NCI-H2196 (cell line): Measurements from ENCODE around the gene PLXNB2.
"Not testable (repeated sequence)": the region's sequence is repeated elsewhere in the genome, so short reads cannot be mapped to it uniquely, and the experiment has no call there.

Experiments
- DNase-seq: peaks from one replicate; lab custom pipeline; 2025; ENCODE audit not compliant: unreplicated experiment; lab: John Stamatoyannopoulos, UW

The PLXNB2 gene

GRCh38 chr22:50306753-50307749 lies at the start of gene PLXNB2:
PLXNB2 (minus strand) TSS chr22:50307646; CDS start chr22:50290584, 17,062 bp downstream.
- DNase-seq = peak; percentile 80

GRCh38 chr22:50357222-50357621 lies 49.8 kb upstream of the PLXNB2 start:
- no peak for DNase-seq

DNA sequence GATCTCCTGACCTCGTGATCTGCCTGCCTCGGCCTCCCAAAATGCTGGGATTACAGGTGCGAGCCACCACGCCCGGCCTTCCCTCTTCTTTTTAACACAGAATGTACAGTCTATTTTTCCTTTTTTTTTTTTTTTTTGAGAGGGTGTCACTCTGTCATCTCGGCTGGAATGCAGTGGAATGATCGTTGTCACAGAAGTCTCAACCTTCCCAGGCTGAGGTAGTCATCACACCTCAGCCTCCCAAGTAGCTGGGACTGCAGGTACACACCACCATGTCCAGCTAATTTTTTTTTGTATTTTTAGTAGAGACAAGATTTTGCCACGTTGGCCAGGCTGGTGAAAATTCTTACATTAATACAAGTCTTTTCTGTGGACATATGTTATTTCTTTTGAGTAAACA lies 48.7 kb upstream of the PLXNB2 start:
- no peak for DNase-seq

DNA sequence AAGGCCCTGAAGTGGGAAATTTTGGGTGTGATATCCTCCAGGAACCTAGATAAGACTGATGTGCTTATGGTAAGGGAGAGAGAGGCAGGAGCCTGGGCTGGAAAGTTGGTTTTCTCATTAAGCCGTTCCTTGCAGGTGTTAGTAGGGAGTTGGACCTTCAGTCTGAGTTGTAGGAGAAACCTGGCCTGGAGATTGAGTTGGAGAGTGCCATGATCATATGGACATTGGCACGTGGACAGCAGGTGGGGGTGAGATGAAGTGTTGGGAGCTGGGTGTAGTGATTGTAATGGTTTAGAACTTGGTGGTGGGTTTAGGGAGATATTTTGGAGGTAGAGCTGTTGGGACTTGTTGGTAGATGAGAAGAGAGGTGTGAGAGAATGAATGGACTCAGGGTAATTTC lies 40.6 kb upstream of the PLXNB2 start:
- no peak for DNase-seq

GRCh38 chr22:50347157-50347556 lies 39.7 kb upstream of the PLXNB2 start:
- DNase-seq = no peak

DNA sequence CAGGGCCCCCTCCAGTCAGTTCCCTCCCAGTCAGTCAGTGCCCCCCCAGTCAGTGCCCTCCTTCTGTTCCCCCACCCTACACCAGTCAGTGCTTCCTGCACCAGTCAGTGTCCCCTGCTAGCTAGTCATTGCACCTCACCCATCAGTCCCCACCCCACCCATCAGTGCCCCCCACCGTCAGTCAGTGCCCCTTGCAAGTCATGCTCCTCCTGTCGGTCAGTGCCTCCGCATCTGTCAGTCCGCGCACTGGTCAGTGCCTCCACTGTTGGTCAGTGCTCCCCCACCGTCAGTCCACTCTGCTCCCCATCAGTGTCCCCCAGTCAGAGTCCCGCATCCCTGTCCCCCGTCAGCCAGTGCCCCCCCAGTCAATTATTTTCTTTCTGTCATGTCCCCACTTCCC lies 39.0 kb upstream of the PLXNB2 start:
- DNase-seq = no peak

GRCh38 chr22:50343541-50343935 lies 36.1 kb upstream of the PLXNB2 start:
- DNase-seq = no peak

DNA sequence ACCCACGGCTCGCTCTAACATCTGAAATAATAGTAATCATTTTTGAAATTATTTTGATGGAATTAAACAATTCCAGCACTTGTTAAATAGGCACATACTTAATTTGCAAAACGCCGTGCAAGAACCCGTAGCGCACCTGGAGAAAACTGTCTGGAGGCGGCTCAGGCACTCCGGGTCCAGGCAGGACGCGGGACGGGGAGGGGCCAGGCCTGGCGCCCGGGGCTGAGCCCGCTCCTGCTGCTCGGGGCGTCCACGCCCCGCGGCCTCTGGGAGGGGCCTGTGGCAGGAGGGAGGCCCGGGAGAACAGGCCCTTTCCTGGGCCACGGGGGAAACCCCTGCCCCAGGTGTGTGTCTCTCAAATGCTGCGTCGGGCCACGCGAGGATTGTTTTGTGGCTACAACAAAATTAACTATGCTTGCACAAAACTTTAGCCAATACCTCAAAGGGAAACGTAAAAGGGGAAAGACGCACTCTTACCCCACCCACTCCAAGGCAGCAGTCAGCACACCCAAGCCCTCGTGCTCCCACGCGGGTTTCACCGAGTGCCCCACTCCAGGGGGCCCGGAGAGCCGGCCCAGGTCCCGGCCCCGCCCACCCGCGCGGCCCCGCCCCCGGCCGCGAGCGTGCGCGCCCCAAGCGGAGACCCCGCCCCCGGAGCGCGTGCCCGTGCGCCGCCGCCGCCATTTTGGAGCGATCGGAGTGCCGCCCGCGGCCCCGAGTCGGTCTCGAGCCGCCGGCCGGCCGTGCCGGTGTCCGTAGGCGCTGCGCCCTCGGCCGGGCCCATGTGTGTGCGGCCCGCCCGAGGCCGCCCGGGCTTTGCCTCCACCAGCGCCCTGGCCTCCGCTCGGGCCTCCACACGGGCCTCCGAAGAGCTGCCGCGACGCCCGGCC lies 35.5 kb upstream of the PLXNB2 start, which contains the start of gene PPP6R2:
PPP6R2 (plus strand) TSS at position 677 of the 890 bp plus-strand sequence. CDS start 50,582 bp downstream, outside the sequence.
- DNase-seq = peak; percentile 61

DNA sequence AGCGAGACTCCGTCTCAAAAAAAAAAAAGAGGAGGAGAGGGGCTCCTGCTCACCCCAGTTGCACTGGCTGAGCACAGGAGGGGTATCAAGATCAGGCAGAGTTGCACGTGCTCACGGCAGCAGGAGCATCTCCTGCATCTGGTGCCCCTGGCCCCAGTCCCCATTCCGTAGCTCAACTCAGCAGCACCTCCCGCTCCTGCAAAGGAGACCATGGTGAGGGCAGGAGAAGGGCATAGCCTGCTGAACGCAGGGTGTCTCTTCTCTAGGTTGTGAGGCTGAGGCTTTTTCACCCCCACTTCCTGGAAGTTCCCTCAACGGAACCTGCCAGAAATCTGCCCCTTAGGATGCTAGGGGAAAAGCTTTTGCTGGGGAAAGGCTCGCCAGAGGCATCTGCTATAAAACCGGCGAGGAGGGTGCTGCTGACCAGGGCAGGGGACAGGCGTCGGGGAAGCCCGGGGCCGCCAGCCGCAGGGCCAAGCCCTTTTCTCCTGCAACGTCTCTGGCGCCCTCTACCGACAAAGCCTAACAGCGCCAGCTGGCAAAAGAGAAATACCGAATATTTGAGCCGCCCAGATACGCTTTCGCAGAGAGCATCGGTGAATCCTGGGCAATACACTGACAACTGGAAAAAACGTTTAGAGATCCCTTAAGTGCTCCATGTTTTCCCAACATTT lies 34.7 kb upstream of the PLXNB2 start:
- DNase-seq = peak; percentile 76

DNA sequence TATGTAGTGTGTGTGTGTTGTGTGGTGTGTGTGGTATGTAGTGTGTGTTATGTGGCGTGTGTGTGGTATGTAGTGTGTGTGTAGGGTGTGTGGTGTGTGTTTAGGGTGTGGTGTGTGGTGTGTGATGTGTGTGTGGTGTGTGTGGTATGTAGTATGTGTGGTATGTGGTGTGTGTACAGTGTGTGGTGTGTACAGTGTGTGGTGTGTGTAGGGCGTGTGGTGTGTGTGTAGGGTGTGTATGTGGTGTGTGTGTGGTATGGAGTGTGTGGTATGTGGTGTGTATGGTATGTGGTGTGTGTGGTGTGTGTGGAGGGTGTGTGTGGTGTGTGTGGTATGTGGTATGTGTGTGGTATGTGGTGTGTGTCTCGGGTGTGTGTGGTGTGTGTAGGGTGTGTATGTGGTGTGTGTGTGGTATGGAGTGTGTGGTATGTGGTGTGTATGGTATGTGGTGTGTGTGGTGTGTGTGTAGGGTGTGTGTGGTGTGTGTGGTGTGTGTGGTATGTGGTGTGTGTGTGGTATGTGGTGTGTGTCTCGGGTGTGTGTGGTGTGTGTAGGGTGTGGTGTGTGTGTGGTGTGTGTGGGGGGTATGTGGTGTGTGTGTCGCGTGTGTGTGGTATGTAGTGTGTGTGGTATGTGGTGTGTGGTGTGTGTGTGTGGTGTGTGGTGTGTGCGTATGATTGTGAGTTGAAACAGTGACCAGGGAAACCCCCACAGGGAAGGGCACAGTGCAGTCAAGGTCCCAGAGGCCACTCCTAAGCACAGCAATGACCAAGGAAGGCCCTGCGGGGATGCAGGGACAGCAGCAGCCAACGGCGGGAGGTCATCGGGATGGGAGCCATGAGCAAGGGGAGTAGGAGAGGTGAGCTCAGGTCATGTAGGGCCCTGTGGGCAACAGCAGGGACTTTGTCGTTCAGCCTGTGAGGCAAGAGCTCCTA lies 32.8 kb upstream of the PLXNB2 start:
- no peak for DNase-seq

GRCh38 chr22:50338860-50339462 lies 31.5 kb upstream of the PLXNB2 start:
- no peak for DNase-seq

DNA sequence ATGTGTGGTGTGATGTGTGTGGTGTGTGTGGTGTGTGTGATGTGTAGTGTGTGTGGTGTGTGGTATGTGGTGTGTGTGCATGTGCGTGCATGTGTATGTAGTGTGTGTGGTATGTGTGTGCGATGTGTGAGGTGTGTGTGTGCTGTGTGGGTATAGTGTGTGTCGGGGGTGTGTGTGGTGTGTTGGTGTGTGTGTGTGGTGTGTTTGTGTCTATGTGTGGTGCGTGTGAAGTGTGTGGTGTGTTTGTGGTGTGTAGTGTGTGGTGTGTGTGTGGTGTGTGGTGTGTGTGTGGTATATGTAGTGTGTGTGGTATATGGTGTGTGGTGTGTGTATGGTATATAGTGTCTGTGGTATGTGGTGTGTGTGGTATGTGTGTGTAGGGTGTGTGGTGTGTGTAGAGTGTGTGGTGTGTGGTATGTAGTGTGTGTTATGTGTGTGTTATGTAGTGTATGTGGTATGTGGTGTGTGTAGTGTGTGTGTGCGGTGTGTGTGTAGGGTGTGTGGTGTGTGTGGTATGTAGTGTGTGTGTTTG lies 30.7 kb upstream of the PLXNB2 start:
- no peak for DNase-seq

GRCh38 chr22:50337262-50338041 lies 30.0 kb upstream of the PLXNB2 start:
- no peak for DNase-seq

DNA sequence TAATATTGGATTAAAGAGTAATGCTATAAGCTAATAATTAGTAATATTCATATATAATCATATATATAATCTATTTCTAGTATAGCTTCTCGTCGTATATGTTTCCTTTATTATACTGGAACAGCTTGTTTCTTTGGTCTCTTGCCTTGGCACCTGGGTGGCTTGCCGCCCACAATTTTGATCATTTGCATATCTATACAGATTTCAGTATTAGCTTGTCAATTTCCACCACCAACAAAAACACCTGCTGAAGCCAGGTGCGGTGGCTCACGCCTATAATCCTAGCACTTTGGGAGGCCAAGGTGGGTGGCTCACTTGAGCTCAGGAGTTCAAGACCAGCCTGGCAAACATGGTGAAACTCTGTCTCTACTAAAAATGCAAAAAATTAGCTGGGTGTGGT lies 27.0 kb upstream of the PLXNB2 start:
- not testable (repeated sequence) for DNase-seq

DNA sequence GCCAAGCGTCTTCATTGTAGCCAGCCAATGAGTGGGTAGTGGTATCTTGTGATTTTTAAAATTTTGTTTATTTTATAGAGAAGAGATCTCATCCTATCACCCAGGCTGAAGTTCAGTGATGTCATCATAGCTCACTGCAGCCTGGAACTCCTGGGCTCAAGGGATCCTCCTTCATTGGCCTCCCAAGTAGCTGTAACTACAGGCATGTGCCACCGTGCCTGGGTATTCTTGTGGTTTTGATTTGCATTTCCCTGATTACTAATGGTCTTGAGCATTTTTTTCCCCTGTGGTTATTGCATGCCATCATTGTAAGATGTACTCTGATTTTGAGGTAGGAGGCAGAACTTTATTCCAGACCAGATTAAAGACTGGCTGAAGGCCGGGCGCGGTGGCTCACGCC lies 21.8 kb upstream of the PLXNB2 start:
- no peak for DNase-seq

DNA sequence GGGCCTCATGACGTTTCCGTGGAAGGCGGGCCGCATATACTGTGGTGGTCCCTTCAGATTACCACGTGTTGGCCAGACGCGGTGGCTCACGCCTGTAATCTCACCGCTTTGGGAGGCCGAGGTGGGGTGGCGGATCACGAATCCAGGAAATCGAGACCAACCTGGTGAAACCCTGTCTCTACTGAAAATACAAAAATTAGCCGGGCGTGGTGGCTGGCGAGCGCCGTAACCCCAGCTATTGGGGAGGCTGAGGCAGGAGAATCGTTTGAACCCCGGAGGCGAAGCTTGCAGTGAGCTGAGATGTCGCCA lies 20.2 kb upstream of the PLXNB2 start:
- DNase-seq = no peak

GRCh38 chr22:50326956-50327710 lies 19.7 kb upstream of the PLXNB2 start, which contains the start of gene DENND6B:
DENND6B (minus strand) TSS chr22:50327012; CDS start chr22:50326988, 24 bp downstream.
- DNase-seq = peak; percentile 65
